NCI-H2029 treated with DMSO at 0.1 percent for 48 hours (cell line): ENCODE results near the gene KDM1A.

Experiments used
- DNase-seq: peaks from one replicate; lab custom pipeline; 2025; lab: John Stamatoyannopoulos, UW

The KDM1A gene

GRCh38 chr1:23013657-23014056 lies 5.6 kb upstream of the KDM1A start:
- peak; percentile 54 for DNase-seq

GRCh38 chr1:23018661-23019093 lies 591 bp upstream of the KDM1A start:
- DNase-seq = peak; percentile 86

GRCh38 chr1:23019863-23020625 lies 776 bp downstream of the KDM1A start:
- DNase-seq = no peak

DNA sequence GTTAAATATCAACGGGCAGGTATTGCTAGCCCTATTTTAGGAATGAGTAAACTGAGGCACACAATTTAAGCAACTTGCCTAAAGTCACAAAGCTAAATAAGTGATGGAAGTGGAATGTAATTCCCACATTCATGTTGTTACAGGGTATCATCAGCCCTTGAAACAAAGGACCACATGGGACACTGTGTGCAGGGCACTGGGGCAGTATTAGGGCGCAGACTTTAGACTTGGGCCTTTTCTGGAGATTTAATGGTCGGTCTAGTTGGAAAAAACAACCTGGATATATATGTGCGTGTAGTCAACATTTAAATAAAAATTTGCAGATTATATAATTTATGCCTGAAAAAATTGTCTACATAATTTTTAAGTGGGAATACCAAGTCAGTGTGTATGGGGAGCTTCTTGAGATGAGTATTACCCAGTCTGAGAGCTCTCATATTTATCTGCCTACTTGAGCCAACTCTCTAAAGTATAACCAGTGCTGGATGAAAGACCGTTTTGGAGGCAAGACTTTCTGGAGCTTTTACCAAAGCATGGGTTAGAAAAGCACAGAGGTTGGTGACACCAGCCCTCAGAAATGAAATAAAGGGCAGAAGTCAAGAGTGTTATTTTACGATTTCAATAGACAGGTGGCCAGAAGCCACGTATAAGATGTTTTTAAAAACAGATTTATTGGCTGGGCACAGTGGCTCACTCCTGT lies 1.6 kb downstream of the KDM1A start:
- no peak for DNase-seq

GRCh38 chr1:23021834-23022233 lies 2.6 kb downstream of the KDM1A start:
- DNase-seq = no peak

DNA sequence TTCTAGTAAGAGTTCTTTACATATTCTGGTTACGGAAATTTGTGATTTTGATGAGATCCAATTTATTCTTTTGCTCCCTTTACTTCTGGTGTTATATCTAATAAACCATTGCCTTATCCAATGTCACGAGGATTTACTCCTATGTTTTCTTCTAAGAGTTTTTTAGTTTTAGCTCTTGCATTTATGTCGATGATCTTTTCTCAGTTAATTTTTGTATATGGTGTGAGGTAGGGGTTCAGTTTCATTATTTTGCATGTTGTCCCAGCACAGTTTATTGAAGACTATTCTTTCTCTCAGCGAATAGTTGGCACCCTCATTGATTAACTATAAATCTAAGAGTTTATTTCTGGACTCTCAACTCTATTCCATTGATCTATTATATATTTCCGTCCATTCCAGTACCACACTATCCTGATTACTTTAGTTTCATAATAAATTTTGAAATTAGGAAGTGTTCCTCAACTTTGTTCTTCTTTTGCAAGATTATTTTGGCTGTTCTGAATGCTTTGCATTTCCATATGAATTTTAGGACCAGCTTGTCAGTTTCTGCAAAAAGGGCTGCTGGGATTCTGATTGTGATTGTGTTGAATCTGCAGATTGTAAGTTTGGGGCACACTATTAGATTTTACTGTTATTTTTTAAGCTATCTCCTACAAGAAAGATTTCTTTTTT lies 4.0 kb downstream of the KDM1A start:
- DNase-seq = no peak

DNA sequence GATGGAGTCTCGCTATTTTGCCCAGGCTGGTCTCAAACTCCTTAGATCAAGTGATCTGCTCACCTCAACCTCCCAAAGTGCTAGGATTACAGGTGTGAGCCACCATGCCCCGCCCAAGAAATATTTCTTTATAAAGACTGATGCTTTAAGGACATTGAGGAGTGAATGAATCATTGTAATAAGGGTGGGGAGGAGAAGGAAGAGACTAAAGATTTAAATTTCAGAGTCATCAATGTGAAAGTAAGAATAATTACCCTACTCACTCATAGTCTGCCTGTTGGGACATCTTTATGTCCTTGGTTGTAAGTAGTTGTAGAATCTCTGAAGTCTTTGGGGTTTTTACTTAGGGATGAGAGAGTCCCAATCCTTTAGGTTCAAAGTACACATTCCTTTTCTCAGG lies 7.3 kb downstream of the KDM1A start:
- no peak for DNase-seq

DNA sequence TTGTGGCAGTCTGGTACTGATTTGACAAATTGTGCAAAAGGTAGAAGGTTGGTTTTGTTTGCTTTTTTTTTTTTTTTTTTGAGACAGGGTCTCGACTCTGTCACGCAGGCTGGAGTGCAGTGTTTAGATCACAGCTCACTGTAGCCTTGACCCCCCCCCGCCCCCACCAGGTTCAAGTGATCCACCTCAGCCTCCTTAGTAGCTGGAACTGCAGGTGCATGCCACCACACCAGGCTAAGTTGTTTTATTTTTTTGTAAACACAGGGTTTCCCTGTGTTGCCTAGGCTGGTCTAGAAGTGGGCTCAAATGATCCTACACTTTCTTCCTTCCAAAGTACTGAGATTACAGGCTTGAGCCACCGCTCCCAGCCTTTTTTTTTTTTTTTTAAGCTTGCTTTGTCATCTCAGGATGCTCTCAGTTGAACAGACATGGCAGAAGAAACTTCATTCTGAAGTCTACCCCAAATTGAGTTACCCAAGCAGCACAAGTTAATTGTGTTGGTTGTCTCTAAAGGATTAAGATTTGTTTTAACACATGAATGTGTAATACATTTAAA lies 8.2 kb downstream of the KDM1A start:
- no peak for DNase-seq

DNA sequence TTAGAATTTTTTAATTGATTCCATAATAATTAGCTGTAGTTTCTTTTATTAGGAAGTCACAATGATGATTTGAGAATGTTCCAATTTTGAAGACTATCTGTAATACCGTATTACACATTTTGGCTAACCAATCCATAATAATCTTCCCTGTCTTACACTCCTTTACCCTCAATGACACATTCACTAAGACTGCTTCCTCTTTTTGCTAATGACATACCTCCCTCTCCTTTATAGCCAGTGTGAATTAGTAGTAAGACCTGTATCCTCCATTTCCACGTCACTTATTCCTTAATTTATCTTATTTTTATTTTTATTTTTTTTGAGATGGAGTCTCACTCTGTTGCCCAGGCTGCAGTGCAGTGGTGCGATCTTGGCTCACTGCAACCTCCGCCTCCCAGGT lies 10.1 kb downstream of the KDM1A start:
- DNase-seq = no peak

DNA sequence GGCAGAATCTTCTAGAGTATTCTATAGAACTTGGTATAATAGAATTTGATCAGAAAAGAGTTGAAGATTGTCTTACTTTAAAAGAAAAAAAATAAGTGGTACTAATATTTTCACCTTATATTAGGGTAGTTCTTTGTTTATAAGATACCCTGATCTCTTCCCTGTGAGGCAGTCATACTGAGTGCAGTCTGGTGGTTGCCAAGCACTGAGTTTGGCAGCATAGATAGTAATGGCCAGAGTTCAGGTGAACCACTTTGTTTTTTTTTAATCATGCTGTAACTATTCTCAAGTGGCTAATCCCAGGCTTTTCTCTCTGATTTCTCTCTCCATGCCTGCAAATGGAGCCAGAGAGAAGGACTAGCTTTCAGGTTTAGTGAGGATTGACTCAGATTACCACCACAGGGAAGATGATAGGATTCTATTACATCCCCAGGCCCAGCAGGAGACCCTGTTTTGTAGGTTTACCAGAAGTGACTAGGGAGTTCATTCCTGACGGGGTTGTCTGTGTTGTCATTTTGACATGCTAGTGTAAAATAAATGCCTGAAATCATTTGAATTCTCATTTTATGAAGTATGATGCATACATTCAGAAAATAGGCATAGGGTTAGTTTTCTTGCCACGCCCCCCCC lies 16.7 kb downstream of the KDM1A start:
- no peak for DNase-seq

DNA sequence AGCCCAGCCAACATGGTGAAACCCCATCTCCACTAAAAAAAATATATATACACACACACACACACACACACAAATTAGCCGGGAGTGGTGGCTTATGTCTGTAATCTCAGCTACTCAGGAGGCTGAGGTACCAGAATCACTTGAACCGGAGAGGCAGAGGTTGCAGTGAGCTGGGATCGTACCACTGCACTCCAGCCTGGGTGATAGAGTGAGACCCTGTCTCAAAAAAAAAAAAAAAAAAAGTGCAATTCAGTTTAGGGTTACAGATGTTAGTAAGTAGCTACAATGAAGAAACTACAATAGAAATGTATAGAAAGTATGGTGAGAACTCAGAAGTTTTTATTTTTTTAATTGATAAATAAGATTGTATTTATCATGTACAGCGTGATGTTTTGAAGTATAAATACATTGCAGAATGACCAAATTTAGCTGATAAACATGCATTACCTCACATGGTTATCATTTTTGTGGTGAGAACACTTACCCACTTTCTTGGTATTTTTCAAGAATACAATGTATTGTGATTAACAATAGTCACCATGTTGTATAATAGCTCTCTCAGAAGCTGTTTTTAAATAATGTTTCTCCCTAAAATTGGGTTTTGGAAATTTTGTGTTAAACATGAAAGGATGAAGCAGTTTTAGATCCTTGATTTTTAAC lies 17.9 kb downstream of the KDM1A start:
- DNase-seq = no peak

DNA sequence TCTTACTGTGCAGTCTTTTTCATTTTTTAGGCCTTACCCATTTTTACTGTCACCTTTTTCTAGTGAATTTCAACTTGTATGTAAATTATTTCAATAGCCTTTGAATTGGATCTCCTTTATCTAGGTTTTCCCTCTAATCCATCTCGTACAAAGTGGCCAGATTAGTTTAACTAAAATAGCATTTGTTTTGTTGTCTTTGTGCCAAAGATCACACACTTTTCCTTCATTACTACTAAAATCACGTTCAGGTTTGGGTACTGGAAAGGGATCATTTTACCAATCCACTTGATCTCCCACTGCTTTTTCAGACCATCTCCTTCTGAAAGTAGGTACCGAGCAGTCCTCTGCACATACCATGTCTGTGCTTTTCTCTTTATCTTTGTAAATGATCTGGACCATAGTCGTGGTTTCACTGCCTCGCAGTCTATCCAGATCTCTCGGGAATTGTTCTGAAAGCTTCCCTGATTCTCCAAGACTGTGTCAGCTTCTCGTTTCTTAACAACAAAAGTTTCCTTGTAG lies 20.1 kb downstream of the KDM1A start:
- no peak for DNase-seq

- DNase-seq = no peak
Observed at GRCh38 chr1:23040509-23040908, 21.2 kb downstream of the KDM1A start.

- DNase-seq = no peak
Observed at GRCh38 chr1:23044035-23044434, 24.8 kb downstream of the KDM1A start.

GRCh38 chr1:23050201-23050600 lies 30.9 kb downstream of the KDM1A start:
- no peak for DNase-seq

DNA sequence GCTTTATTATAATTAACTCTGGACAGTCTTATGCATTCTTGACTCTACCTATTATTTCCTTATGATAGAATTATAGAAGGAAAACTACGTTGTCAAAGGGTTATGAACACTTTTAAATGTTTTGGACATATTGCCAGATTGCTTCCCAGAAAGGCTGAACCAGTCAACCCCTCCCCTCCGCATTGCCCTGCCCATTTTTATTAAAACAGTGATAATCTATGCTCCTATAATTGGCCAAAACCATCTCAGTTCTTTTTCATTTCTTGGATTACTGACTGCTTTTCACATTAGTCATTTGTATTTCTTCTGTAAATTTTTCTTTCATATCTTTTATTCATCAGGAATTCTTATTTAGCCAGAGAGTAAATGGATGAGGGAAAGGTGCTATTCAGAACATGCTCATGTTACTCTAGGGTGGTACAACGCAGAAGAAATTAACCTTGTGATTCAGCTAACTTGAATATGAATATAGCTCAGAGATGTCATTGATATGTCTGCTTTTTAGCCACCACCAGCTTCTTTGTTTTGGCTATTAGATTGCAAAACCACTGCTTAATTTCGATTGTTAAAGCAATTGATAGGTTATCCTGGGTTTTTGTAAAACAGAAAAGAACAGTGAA lies 32.1 kb downstream of the KDM1A start:
- no peak for DNase-seq

DNA sequence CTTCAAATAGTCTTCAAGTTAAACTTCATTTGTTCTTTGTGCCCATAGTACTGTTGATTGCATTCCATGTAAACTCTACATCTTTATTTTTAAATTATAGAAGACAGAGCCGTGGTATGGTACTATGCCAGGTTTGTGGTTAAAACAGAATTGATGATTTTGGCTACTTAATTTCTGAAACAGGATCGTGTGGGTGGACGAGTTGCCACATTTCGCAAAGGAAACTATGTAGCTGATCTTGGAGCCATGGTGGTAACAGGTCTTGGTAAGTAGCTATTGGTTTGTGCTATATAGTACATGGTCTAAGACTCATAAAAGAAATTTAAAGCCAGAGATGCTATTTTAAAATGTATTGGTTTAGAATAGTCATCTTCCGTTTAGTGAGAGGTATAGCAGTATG lies 38.0 kb downstream of the KDM1A start:
- DNase-seq = no peak

GRCh38 chr1:23062271-23062670 lies 43.0 kb downstream of the KDM1A start:
- no peak for DNase-seq

GRCh38 chr1:23065385-23065784 lies 46.1 kb downstream of the KDM1A start:
- DNase-seq = no peak

DNA sequence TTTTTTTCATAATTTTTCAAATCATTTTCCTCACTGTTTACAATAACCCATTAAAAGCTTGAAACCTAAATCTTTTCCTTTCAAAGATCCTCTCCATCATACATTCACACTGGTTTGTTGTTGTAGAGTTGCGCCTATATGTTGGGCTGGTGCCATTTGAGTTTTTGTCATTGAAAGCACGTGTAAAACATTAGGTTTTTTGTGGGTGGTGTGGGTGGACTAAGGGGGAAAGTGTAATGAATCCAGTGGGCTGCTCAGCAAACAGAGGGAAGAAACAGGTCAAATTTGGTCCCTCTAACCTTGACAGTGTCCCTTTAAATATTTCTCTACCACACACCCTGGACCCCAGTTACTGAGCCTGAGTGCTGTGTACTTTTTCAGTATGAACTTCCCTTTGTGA lies 46.8 kb downstream of the KDM1A start:
- DNase-seq = no peak

- no peak for DNase-seq
Observed at GRCh38 chr1:23069149-23069548, 49.9 kb downstream of the KDM1A start.
